K562 (cell line): ENCODE results near the gene OR5K1. TPM values are rescaled to one million over a fixed set of nuclear protein-coding genes. Genes with fewer than 3 reads are reported as not detected.

ENCODE experiments used
- ATAC-seq: fragments of 200-7000 bp; cut with Tn5 transposase; 3 replicates; pipeline ENCODE4 v1.9.1; 2020; ENCODE audit warnings: moderate library complexity
- BruUV-seq: library from RNA; stranded (reverse); fragments of 400-500 nt; replicated peaks from 2 replicates; lab custom pipeline; 2021; lab: Mats Ljungman, UMichigan
- CTCF ChIA-PET: fragments of 300-600 bp; formaldehyde crosslinking; extraction: SDS; loops from one replicate; lab custom pipeline; 2021; ENCODE audit warnings: low intra/inter-chr PET ratio; lab: Yijun Ruan, JAX
- POLR2A ChIA-PET: fragments of 300-600, 350-650 bp; sonication (Branson Sonifier 250); formaldehyde crosslinking; extraction: SDS; loops from one replicate; lab custom pipeline; 2021; ENCODE audit warnings: antibody characterized with exemption, inconsistent platforms; lab: Yijun Ruan, JAX
- DNase-seq, 4 experiments: peaks; one replicate each; pipeline versions ENCODE4 v3.0.0 to v3.0.0-alpha.2; 2011 to 2018; ENCODE audit warnings: low spot score in 3 of 4, mixed read lengths in 3 of 4; ENCODE audit errors: extremely low read depth in 1 of 4
- FAIRE-seq: peaks from 2 replicates; lab custom pipeline; 2011; peaks lifted over from hg19 to GRCh38; lab: Jason Lieb, UNC
- H2AFZ ChIP-seq: 2 replicates; pipeline ENCODE4 v1.6.0; 2011; ENCODE audit warnings: low read depth, low read length, control low read depth, inconsistent platforms
- H3K27ac ChIP-seq: fragments of 200-600 bp; 3 replicates; pipeline ENCODE4 v1.8.0; 2011; ENCODE audit warnings: low read depth, mild to moderate bottlenecking, control low read depth, inconsistent platforms, low read length, moderate library complexity, mixed read lengths; ENCODE audit errors: extremely low read depth
- H3K27me3 ChIP-seq, 2 experiments: fragments of 300-600 bp in 1 of 2; 2 replicates in 1 of 2; 3 replicates in 1 of 2; pipeline versions ENCODE4 v1.6.0 to v1.8.0; 2011; ENCODE audit warnings: inconsistent platforms in 2 of 2, low read length in 2 of 2, mild to moderate bottlenecking in 1 of 2, mixed read lengths in 1 of 2, moderate library complexity in 1 of 2; ENCODE audit not compliant: control insufficient read depth in 2 of 2, insufficient read depth in 2 of 2
- H3K36me3 ChIP-seq: fragments of 300-600 bp; 3 replicates; pipeline ENCODE4 v1.8.0; 2011; ENCODE audit warnings: mild to moderate bottlenecking, low read length, inconsistent platforms; ENCODE audit not compliant: control insufficient read depth, insufficient read depth
- H3K4me1 ChIP-seq, 2 experiments: fragments of 200-600 bp in 1 of 2; replicated peaks in 1 of 2; 2 replicates in 1 of 2; 3 replicates in 1 of 2; pipeline versions ENCODE4 v1.5.1 to v1.8.0; 2011; ENCODE audit warnings: inconsistent platforms in 2 of 2, low read length in 2 of 2, mild to moderate bottlenecking in 1 of 2, mixed read lengths in 1 of 2, moderate library complexity in 1 of 2; ENCODE audit not compliant: control insufficient read depth in 2 of 2, insufficient read depth in 2 of 2
- H3K4me2 ChIP-seq: 2 replicates; pipeline ENCODE4 v1.6.1; 2011; ENCODE audit warnings: low read length, control low read depth, inconsistent platforms, mixed read lengths; ENCODE audit not compliant: insufficient read depth
- H3K4me3 ChIP-seq: fragments of 200-600 bp; sonication (generic), shearing (Covaris generic); 2 replicates; pipeline ENCODE4 v1.5.1; 2016; ENCODE audit warnings: control low read depth, inconsistent platforms
- H3K79me2 ChIP-seq: fragments of 200-600 bp; 3 replicates; pipeline ENCODE4 v1.8.0; 2011; ENCODE audit warnings: low read length, inconsistent platforms; ENCODE audit not compliant: control insufficient read depth, insufficient read depth
- H3K9ac ChIP-seq, 2 experiments: 2 replicates each; pipeline versions ENCODE4 v1.6.0 to v1.6.1; 2011; ENCODE audit warnings: low read depth in 2 of 2, low read length in 2 of 2, control low read depth in 1 of 2, inconsistent platforms in 1 of 2, mild to moderate bottlenecking in 1 of 2, mixed read lengths in 1 of 2; ENCODE audit not compliant: insufficient read depth in 1 of 2
- H3K9me1 ChIP-seq: one replicate; pipeline ENCODE4 v1.6.0; 2011; ENCODE audit warnings: inconsistent platforms, mild to moderate bottlenecking, low read length, moderate library complexity; ENCODE audit not compliant: control insufficient read depth, insufficient read depth
- H3K9me3 ChIP-seq: replicated peaks from 2 replicates; pipeline ENCODE4 v1.5.1; 2011; ENCODE audit warnings: low read depth, low read length, inconsistent platforms; ENCODE audit not compliant: control insufficient read depth, insufficient read depth
- H4K20me1 ChIP-seq: replicated peaks from 2 replicates; pipeline ENCODE4 v1.6.1; 2011; ENCODE audit warnings: low read length, inconsistent platforms, mixed read lengths; ENCODE audit not compliant: control insufficient read depth, insufficient read depth
- C11orf30 ChIP-seq: fragments of 450-650 bp; IDR thresholded peaks from 2 replicates; pipeline ENCODE4 v1.6.1; 2016; ENCODE audit warnings: low read depth, mild to moderate bottlenecking
- CBX2 ChIP-seq: fragments of 200-600 bp; sonication (generic); IDR thresholded peaks from one replicate; pipeline ENCODE4 v1.6.1; 2012; ENCODE audit warnings: mild to moderate bottlenecking, low read length, inconsistent platforms; ENCODE audit not compliant: insufficient read depth, poor library complexity, severe bottlenecking
- RFX7 ChIP-seq: fragments of 250-450 bp; sonication (Bioruptor Pico); IDR thresholded peaks from 2 replicates; pipeline ENCODE4 v1.5.1; 2021; ENCODE audit warnings: mild to moderate bottlenecking
- TARDBP ChIP-seq: fragments of 450-650 bp; IDR thresholded peaks from 2 replicates; pipeline ENCODE4 v1.6.1; 2016
- ZFP30 ChIP-seq: fragments of 250-450 bp; sonication (Bioruptor Pico); IDR thresholded peaks from 2 replicates; pipeline ENCODE4 v1.8.0; 2022; ENCODE audit warnings: moderate library complexity, mild to moderate bottlenecking, inconsistent platforms, borderline replicate concordance
- ZSCAN32 ChIP-seq: fragments of 450-650 bp; formaldehyde crosslinking; IDR thresholded peaks from 2 replicates; pipeline ENCODE4 v1.4.0; 2020; ENCODE audit warnings: mild to moderate bottlenecking, moderate library complexity
- WGBS: fragments of 100-300 bp; shearing (Covaris generic); methylation state at CpG from one replicate; pipeline ENCODE4 v1.1.6; 2016; ENCODE audit warnings: low coverage, mixed read lengths; ENCODE audit not compliant: insufficient coverage; ENCODE audit errors: missing lambda C conversion rate; 5-methylcytosine and 5-hydroxymethylcytosine counted together
- in situ Hi-C: fragments of 300-500 bp; cut with MboI; formaldehyde crosslinking; loops from 4 replicates; pipeline ENCODE4 v1.15.0; 2018; ENCODE audit warnings: inconsistent platforms, mixed read lengths
- intact Hi-C: fragments of 100-400 bp; cut with micrococcal nuclease; formaldehyde crosslinking; loops from 2 replicates; pipeline ENCODE4 v1.14.2; 2022
- polyA plus RNA-seq, 8 experiments: library from polyadenylated mRNA; depleted of rRNA in 4 of 8; stranded (reverse) in 5 of 8; unstranded in 3 of 8; fragments of >200 nt; fragmentation: Nextera tagmentation in 2 of 8; fragmentation: Illumina TruSeq in 1 of 8; extraction: Ambion mirVana in 2 of 8; extraction: Trizol in 1 of 8; gene quantifications; 2 replicates each; pipeline versions ENCODE4 v1.2.1 to v1.2.3, GENCODE V29; 2011 to 2014; ENCODE audit warnings: inconsistent platforms in 1 of 8, missing spikeins in 1 of 8
- total RNA-seq, 7 experiments: library from RNA; depleted of rRNA in 6 of 7; stranded (reverse); fragments of >200 nt in 6 of 7; fragmentation: Illumina TruSeq in 2 of 7; extraction: Trizol in 2 of 7; gene quantifications; 2 replicates each; pipeline versions ENCODE4 v1.2.1 to v1.2.3, GENCODE V29; 2011 to 2021; ENCODE audit warnings: low replicate concordance in 1 of 7
- TF ChIP-seq, protein P1 (sequence below): fragments of 150-350 bp; conservative IDR thresholded peaks from 2 replicates; pipeline ENCODE4 v1.6.1; 2014; ENCODE audit warnings: low read length

OR5K1 gene
- total and polyA plus RNA-seq, 9 of the 15 experiments (the other 6 are each of a cell fraction or from before 2014, with no cell fraction given) = not detected

GRCh38 chr3:98450372-98450771 lies 12.6 kb upstream of the OR5K1 start:
- Histone ChIP-seq H4K20me1 (no peaks in the 10 kb centered on the region), H3K4me2 (no peak overlapping the region), H3K9me1 (no peaks in the 10 kb centered on the region), H3K4me1 (no peaks in the 10 kb centered on the region), H3K79me2 (no peaks in the 10 kb centered on the region), H3K27ac (no peak overlapping the region), H3K27me3 (no peaks in the 10 kb centered on the region), H3K9ac (no peak overlapping the region), H3K36me3 (no peaks in the 10 kb centered on the region), H3K4me3 (no peak overlapping the region), H3K9me3 (no peaks in the 10 kb centered on the region), H2AFZ (no peak overlapping the region)
- in situ Hi-C loops = no loop called here
- FAIRE-seq (no peak), DNase-seq (no peak), ATAC-seq (no peak)
- no TSS peak for BruUV-seq
- TF ChIP-seq C11orf30 (0 out of 2 replicates have a peak, but pooled peaks have one; percentile 7), RFX7 (no peak)
- POLR2A ChIA-PET = no interaction called here
- intact Hi-C loops = no loop called here
- CTCF ChIA-PET = no interaction called here
- 0% methylated on average over 4 of the region's 4 CpGs for WGBS

DNA sequence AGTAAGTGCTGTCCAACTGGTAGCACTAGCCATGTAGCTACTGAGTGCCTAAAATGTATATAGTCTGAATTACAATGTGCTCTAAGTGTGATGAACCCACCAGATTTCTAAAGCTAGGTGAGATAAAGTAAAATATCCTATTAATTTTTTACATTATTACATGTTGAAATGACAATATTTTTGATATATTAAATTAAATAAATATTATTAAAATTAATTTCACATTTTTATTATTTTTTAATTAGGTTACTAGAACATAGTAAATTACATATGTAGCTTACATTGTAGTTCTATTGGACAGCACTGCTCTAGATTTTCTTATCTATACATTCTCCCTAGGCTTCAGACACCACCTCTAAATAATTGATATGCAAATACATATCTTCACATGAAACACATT lies 9.2 kb upstream of the OR5K1 start:
- no peaks in the 10 kb centered on the region for H3K27me3 ChIP-seq
- H3K9ac ChIP-seq = no peak overlapping the region
- H3K4me3 ChIP-seq = no peak overlapping the region
- no peaks in the 10 kb centered on the region for H4K20me1 ChIP-seq
- ATAC-seq (no peak), DNase-seq (no peak), FAIRE-seq (no peak)
- H2AFZ ChIP-seq = no peak overlapping the region
- no peak overlapping the region for H3K4me2 ChIP-seq
- no peak for TF ChIP-seq ZFP30 (CRISPR knock-in tag)
- TF ChIP-seq, protein P1, sequence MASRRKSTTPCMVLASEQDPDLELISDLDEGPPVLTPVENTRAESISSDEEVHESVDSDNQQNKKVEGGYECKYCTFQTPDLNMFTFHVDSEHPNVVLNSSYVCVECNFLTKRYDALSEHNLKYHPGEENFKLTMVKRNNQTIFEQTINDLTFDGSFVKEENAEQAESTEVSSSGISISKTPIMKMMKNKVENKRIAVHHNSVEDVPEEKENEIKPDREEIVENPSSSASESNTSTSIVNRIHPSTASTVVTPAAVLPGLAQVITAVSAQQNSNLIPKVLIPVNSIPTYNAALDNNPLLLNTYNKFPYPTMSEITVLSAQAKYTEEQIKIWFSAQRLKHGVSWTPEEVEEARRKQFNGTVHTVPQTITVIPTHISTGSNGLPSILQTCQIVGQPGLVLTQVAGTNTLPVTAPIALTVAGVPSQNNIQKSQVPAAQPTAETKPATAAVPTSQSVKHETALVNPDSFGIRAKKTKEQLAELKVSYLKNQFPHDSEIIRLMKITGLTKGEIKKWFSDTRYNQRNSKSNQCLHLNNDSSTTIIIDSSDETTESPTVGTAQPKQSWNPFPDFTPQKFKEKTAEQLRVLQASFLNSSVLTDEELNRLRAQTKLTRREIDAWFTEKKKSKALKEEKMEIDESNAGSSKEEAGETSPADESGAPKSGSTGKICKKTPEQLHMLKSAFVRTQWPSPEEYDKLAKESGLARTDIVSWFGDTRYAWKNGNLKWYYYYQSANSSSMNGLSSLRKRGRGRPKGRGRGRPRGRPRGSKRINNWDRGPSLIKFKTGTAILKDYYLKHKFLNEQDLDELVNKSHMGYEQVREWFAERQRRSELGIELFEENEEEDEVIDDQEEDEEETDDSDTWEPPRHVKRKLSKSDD = no peak
- no peak for TF ChIP-seq ZSCAN32 (CRISPR knock-in tag)
- no peak for TF ChIP-seq CBX2
- no peak for TF ChIP-seq TARDBP
- H3K4me1 ChIP-seq = no peaks in the 10 kb centered on the region
- POLR2A ChIA-PET = no interaction called here
- no peaks in the 10 kb centered on the region for H3K9me3 ChIP-seq
- BruUV-seq = no TSS peak
- no peaks in the 10 kb centered on the region for H3K79me2 ChIP-seq
- CTCF ChIA-PET = no interaction called here
- intact Hi-C loops = no loop called here
- no peaks in the 10 kb centered on the region for H3K36me3 ChIP-seq
- H3K27ac ChIP-seq = no peak overlapping the region
- H3K9me1 ChIP-seq = no peaks in the 10 kb centered on the region
- in situ Hi-C loops = no loop called here
